ENCODE data around the gene CFAP92.
A peak's percentile ranks its signal among the peaks of the same experiment; 100 is the strongest.

The CFAP92 gene

DNA sequence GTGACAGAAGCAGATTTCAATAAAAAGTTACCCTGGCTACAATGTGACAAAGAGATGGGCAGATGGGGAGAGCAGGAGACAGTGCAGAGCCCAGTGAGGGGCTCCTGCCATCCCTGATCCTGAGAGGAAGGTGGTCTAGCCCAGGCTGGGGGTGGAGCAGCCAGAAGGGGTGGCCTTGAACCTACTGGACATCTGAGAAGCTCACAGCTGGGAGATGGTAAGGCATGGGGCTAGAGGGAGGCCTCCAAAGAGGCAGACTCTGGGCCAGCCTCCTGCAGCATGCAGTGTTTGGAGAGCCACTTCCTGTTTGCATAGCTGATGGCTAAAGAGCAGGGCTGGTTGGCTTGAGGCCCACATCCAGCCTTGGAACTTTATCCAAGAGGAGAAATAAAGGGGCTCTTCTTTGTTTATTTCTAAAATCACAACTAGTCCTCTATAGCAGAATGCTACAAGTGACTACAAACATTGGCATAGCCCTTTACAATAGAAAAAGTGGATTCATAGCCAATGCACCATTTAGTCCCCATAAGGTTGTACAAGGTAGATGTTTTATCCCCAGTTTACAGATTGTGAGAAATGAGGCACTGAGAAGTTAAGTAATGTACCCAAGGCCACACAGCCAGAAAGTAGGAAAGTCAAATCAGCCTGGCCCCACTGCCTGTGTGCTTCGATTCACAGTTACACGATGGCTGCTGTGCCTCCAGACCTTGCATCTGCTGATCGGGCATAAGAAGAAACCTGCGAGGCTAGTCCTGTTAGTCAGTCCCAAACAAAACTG lies 11.8 kb upstream of the CFAP92 start:
- no peak for DNase-seq

GRCh38 chr3:129004639-129005295 lies 10.9 kb upstream of the CFAP92 start:
- DNase-seq, result no peak

- DNase-seq, result peak; percentile 50 to 68
Observed at GRCh38 chr3:129003578-129004112, 9.8 kb upstream of the CFAP92 start.

DNA sequence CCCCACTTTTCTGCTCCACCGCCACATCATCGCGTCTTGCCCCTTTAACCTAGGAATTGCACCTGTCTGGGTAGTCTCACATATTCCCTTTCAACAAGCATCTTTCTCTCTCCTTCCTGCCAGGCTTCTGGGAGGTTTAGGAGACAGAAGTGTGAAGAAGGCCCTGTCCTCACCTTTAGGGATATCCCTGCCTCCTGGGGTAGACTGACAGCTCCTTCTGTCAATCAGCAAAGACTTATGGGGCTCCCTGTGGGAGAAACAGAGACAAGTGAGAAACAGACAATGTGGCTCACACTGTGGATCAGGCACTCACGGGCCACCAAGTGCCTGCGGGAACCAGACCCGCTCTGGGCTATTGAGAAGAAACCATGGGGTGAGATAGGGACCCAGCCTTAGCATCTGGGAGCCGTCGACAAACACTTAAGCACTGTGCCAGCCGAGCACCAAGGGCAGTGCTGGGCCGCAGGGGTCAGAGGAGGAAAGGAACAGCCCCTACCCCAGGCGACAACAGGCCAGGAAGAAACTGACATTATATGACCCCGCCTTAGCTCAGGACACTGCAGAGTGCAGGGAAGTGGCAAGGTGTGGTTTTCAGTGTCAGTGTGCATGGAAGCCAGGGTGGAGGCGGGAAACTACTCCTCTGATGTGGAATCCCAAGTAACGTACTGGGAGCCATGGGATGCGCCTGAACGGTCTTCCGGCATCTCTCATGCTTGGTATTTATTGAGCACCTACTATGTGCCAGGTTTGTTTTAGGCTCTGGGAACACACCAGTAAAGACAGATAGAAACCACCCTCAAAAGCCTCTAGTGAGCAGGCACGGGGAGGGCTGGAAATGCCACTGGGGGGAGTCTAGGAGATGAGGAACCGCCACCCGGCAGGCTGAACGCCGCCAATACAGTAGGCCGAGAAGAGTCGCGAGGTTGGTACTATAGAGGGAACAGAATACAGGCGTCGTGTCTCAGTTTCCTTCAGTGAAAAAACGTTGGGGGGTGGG lies 9.0 kb upstream of the CFAP92 start:
- DNase-seq, result no peak

- DNase-seq, result no peak
Observed at GRCh38 chr3:129001806-129002572, 8.1 kb upstream of the CFAP92 start.

- no peak for DNase-seq
Observed at GRCh38 chr3:129001101-129001805, 7.4 kb upstream of the CFAP92 start, which contains the start of gene EFCC1. EFCC1 (plus strand) TSS chr3:129001304; CDS start chr3:129001629, 325 bp downstream.

- DNase-seq, result no peak
Observed at GRCh38 chr3:129000742-129001100, 6.8 kb upstream of the CFAP92 start.

DNA sequence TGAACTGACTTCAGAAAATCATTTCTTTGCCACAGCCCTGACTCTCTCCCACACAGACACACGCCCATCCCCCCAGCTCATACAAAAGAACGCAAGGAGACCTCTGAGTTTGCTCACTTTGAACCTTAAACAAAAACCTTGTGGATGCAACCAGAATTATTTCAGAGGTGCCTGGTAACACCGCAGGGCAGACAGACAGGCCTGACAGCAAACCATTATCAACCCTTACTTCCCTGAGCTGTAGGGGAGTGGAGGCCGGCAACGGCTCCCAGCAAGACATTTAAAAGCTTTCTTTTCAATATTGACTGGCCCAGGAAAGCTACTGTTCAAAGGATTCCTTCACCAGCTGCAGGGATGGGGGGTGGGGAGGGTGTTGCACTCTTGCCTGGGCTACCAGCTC lies 5.2 kb upstream of the CFAP92 start:
- DNase-seq, result no peak

GRCh38 chr3:128998561-128998960 lies 4.7 kb upstream of the CFAP92 start:
- DNase-seq, result no peak

GRCh38 chr3:128997486-128998133 lies 3.7 kb upstream of the CFAP92 start:
- no peak for DNase-seq

GRCh38 chr3:128996726-128997125 lies 2.9 kb upstream of the CFAP92 start:
- DNase-seq, result no peak

- no peak for DNase-seq
Observed at GRCh38 chr3:128996200-128996599, 2.3 kb upstream of the CFAP92 start.

DNA sequence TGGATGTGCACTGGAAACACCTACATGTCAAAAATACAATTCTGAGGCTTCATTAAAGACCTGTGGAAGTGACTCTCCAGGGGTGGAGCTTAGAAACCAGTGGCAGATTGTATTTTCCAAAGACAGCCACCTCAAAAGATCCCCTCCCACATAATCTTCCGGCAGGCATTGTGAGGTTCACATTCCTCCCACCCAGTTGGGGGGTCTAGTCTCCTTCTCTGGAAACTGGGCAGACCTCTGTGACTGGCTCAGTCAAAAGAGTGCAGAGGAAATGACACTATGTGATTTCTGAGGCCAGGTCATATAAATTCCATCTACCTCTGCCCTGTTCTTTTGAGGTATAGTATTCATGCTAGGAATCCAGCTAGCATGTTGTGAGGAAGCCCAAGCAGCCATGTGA lies 1.9 kb upstream of the CFAP92 start:
- DNase-seq, result no peak

DNA sequence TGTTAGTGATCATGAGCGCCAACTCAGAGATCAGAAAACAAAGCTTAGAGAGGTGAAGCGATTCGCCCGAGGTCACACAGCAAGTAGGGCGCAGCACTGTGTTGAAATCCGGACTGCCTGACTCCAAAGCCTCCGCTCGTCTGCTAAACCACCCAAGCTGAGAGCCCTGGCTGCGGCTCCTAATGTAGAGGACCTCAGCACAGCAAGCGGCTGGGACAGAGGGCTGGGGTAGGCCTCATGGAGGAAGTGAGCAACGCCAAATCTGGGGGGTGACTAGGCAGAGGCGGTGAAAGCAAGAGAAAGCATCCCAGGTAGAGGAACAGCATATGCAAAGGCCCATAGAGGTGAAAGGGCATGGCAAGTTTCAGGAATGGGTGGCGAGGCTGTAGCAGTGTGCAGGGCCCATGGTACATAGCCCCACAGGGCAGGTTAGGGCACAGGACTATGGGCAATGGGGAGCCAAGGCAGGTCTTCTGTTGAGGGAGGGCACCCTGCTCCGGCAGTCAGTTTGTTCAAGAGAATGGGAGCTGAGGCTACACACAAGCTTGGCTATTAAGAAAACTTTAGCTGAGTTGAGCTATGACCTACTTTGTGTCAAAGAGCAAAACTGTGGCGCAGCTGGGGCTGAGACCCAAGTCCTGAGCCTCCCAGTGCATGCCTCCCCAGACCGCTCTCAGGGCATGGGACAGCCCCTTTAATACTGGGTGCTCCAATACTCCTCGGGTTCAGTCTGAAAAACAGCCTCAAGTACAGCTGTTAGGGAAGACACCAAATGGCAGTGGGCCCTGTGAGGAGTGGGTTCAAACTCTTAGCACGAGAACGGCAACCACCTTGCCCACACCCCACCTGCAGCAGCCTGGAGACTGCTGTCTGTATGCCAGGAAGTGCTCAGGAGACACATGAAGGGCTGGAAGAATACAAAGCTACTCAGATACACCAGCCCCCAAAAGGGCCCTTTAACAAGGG lies 988 bp upstream of the CFAP92 start:
- no peak for DNase-seq

- no peak for DNase-seq
Observed at GRCh38 chr3:128994173-128994512, 267 bp upstream of the CFAP92 start.

DNA sequence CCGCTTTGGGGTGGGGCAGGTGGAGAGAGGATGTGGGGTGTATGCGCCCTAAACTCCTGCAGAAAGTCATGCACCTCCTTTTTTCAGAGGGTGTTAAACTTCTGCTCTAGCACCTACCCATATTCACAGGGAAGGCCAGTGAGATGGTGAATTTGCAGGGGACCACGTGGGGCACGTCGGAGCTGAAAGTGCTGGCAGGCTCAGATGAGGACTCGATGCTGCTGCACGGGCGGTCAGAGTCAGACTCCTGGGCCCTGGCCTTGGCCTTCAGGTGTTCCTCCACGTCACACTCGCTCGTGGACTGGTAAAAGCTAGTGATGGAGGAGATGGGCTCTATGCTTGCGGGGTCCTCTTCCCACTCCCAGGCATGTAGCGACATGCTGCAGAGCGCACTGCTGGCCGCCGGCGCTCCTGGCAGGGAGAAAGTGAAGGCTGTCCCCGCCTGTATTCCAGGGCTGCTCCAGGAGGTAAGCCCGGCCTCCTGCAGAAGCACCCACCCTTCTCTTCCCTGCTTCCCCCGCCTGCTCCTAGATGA lies 883 bp downstream of the CFAP92 start:
- no peak for DNase-seq

GRCh38 chr3:128991355-128991895 lies 2.5 kb downstream of the CFAP92 start:
- peak in 1 of 2 donors; percentile 53 for DNase-seq

- no peak for DNase-seq
Observed at GRCh38 chr3:128988286-128988685, 5.6 kb downstream of the CFAP92 start.
